Ovary (tissue), 9 donors: ENCODE data around the gene C1QTNF9. TPM values are rescaled to one million over a fixed set of nuclear protein-coding genes. Genes with fewer than 3 reads are reported as not detected.

Experiments used
- DNase-seq, 5 donors: peaks; one replicate each; pipeline ENCODE4 v3.0.0-alpha.2; 2019 to 2020
- H3K27ac ChIP-seq, 2 donors: fragments of 200-600 bp; one replicate each; pipeline versions ENCODE4 v1.5.1 to v1.8.0; 2019 to 2022
- H3K27me3 ChIP-seq: fragments of 200-600 bp; one replicate; pipeline ENCODE4 v1.8.0; 2022
- H3K36me3 ChIP-seq: fragments of 200-600 bp; sonication (generic); one replicate; pipeline ENCODE4 v1.5.1; 2019
- H3K4me1 ChIP-seq: one replicate; pipeline ENCODE4 v1.8.1; 2013; ENCODE audit warnings: mild to moderate bottlenecking, moderate library complexity; ENCODE audit not compliant: insufficient read depth
- H3K4me3 ChIP-seq: fragments of 200-600 bp; sonication (generic); one replicate; pipeline ENCODE4 v1.5.1; 2017
- H3K9me3 ChIP-seq, 2 donors: fragments of 200-600 bp in 1 of 2; sonication (generic) in 1 of 2; one replicate each; pipeline versions ENCODE4 v1.5.1 to v1.8.1; 2013 to 2019; ENCODE audit warnings: mild to moderate bottlenecking in 1 of 2, moderate library complexity in 1 of 2
- CTCF ChIP-seq, 3 donors: fragments of 450-650 bp in 2 of 3; fragments of 200-600 bp in 1 of 3; IDR thresholded peaks; one replicate each; pipeline versions ENCODE4 v1.5.1 to v1.8.0; 2016 to 2022; ENCODE audit warnings: antibody characterized with exemption in 3 of 3, mild to moderate bottlenecking in 1 of 3
- EP300 ChIP-seq: sonication (generic); formaldehyde crosslinking; IDR thresholded peaks from one replicate; pipeline ENCODE4 v1.6.1; 2017; ENCODE audit warnings: antibody characterized with exemption
- POLR2A ChIP-seq: fragments of 450-650 bp; IDR thresholded peaks from one replicate; pipeline ENCODE4 v1.6.1; 2017; ENCODE audit warnings: antibody characterized with exemption, mild to moderate bottlenecking, moderate library complexity
- WGBS, 3 donors: extraction: QIAGEN DNeasy Blood & Tissue Kit in 1 of 3; methylation state at CpG; one replicate each; pipeline versions ENCODE4 v1.1.5 to v1.1.7; 2013 to 2017; 5-methylcytosine and 5-hydroxymethylcytosine counted together
- intact Hi-C, 4 donors: fragments of 100-400 bp; cut with DNase I; formaldehyde crosslinking; loops; one replicate each; pipeline versions ENCODE4 v1.11.0 to v1.15.1; 2022 to 2023
- polyA plus RNA-seq, 2 donors: library from polyadenylated mRNA; stranded (reverse); fragments of 200-250 nt in 1 of 2; fragments of 350-450 nt in 1 of 2; fragmentation: Illumina TruSeq in 1 of 2; extraction: RNeasy Lipid Tissue Mini Kit (QIAGEN cat#74804) in 1 of 2; gene quantifications; one replicate each; pipeline ENCODE4 v1.2.3, GENCODE V29; 2013 to 2014
- total RNA-seq, 7 donors: library from RNA; depleted of rRNA in 2 of 7; stranded (reverse); fragments of >200 nt in 2 of 7; fragmentation: NEBNext Ultra II Directional in 3 of 7; extraction: Animal tissue kit (Norgen Biotek cat#: 25700) in 3 of 7; gene quantifications; one replicate each; pipeline versions ENCODE4 v1.1.0 to v1.2.4, GENCODE V29; 2016 to 2023
- donor health status: DM: no; HTN: no; CAD: no; lungs with moderate emphysema.
- donor health status: DM: no; HTN: no; CAD: no.
- donor health status: Bipolar disorder and iron deficiency.
- donor health status: DM: yes; HTN: yes; CAD: no.
- donor health status: DM: no; HTN: no; CAD: no.
- donor health status: DM: yes; HTN: yes; CAD: no.

C1QTNF9 gene
- total and polyA plus RNA-seq, 9 donors = 0.12 to 1.6 (median 0.25) TPM; not detected in 3

- H3K4me3 ChIP-seq = no peak overlapping the region
- TF ChIP-seq POLR2A (no peak), EP300 (no peak), CTCF (IDR thresholded peaks at IDR 0.05) (no peak)
- H3K4me1 ChIP-seq = peaks cover 47% of the 10 kb centered on the region
- H3K36me3 ChIP-seq = no peaks in the 10 kb centered on the region
- H3K27ac ChIP-seq = no peak overlapping the region
- intact Hi-C loops = no loop called here
- WGBS, 3 donors = 87 to 90% (median 88%) methylated on average over 6 of the region's 6 CpGs
- H3K9me3 ChIP-seq = no peaks in the 10 kb centered on the region
- peak in 1 of 5 donors; percentile 4 for DNase-seq
- H3K27me3 ChIP-seq = no peaks in the 10 kb centered on the region
These were observed 31.6 kb upstream of the C1QTNF9 start for GRCh38 chr13:24277761-24278160.

- intact Hi-C loops = no loop called here
- WGBS, 3 donors = 82 to 89% (median 85%) methylated on average over 8 of the region's 8 CpGs
- no peak for TF ChIP-seq CTCF (IDR thresholded peaks at IDR 0.05)
These were observed 29.9 kb upstream of the C1QTNF9 start for GRCh38 chr13:24279327-24280110.

GRCh38 chr13:24280720-24281119 is 28.7 kb upstream of the C1QTNF9 start:
- Histone ChIP-seq H3K4me1 (peaks cover 26% of the 10 kb centered on the region), H3K27me3 (no peaks in the 10 kb centered on the region), H3K27ac (peak overlapping the region in 1 of 2 donors; percentile 36), H3K36me3 (no peaks in the 10 kb centered on the region), H3K4me3 (no peak overlapping the region), H3K9me3 (no peaks in the 10 kb centered on the region)
- peak in 2 of 5 donors; percentile 33 to 36 for DNase-seq
- no peak for TF ChIP-seq EP300
- no peak for TF ChIP-seq POLR2A
- no peak for TF ChIP-seq CTCF (IDR thresholded peaks at IDR 0.05)
- intact Hi-C loops = no loop called here
- 43 to 60% (median 51%) methylated on average over 7 of the region's 7 CpGs for WGBS, 3 donors

More at GRCh38 chr13:24279327-24280110, 29.9 kb upstream of the C1QTNF9 start:
- Histone ChIP-seq H3K27me3 (no peaks in the 10 kb centered on the region), H3K4me1 (peaks cover 37% of the 10 kb centered on the region), H3K9me3 (no peaks in the 10 kb centered on the region), H3K4me3 (no peak overlapping the region), H3K36me3 (no peaks in the 10 kb centered on the region), H3K27ac (no peak overlapping the region)
- peak in 2 of 5 donors; percentile 27 to 33 for DNase-seq

GRCh38 chr13:24281188-24282008 is 28.0 kb upstream of the C1QTNF9 start:
- no peak for DNase-seq
- no peak for TF ChIP-seq POLR2A
- TF ChIP-seq CTCF (IDR thresholded peaks at IDR 0.05) = no peak
- no peak for TF ChIP-seq EP300
- 83 to 84% (median 84%) methylated on average over 17 to 18 of the region's 18 CpGs for WGBS, 3 donors
- intact Hi-C loops = no loop called here
- Histone ChIP-seq H3K27me3 (no peaks in the 10 kb centered on the region), H3K27ac (peak overlapping the region in 1 of 2 donors; percentile 36), H3K36me3 (no peaks in the 10 kb centered on the region), H3K4me1 (peaks cover 26% of the 10 kb centered on the region), H3K4me3 (no peak overlapping the region), H3K9me3 (no peaks in the 10 kb centered on the region)
